Osteoblast (primary cell): Measurements from ENCODE around the gene DFFA. TPM values are rescaled to one million over a fixed set of nuclear protein-coding genes. Genes with fewer than 3 reads are reported as not detected.
A peak's percentile ranks its signal among the peaks of the same experiment; 100 is the strongest.

Experiments used
- DNase-seq: peaks from one replicate; pipeline ENCODE4 v3.0.0; 2011; ENCODE audit warnings: low spot score, mixed read lengths; ENCODE audit not compliant: insufficient read length; ENCODE audit errors: missing footprints
- H2AFZ ChIP-seq: 2 replicates; pipeline ENCODE4 v1.6.0; 2011; ENCODE audit warnings: mild to moderate bottlenecking, low read length
- H3K27ac ChIP-seq: 2 replicates; pipeline ENCODE4 v1.5.1; 2011; ENCODE audit warnings: mild to moderate bottlenecking, low read depth, low read length, moderate library complexity
- H3K27me3 ChIP-seq: 2 replicates; pipeline ENCODE4 v1.6.0; 2012; ENCODE audit warnings: mild to moderate bottlenecking, control low read depth, inconsistent platforms, low read length, moderate library complexity; ENCODE audit not compliant: insufficient read depth
- H3K36me3 ChIP-seq: 2 replicates; pipeline ENCODE4 v1.5.1; 2011; ENCODE audit warnings: mild to moderate bottlenecking, low read length, control low read depth, moderate library complexity; ENCODE audit not compliant: insufficient read depth
- H3K4me1 ChIP-seq: 2 replicates; pipeline ENCODE4 v1.5.1; 2011; ENCODE audit warnings: mild to moderate bottlenecking, low read length, control low read depth, moderate library complexity; ENCODE audit not compliant: insufficient read depth
- H3K4me2 ChIP-seq: 2 replicates; pipeline ENCODE4 v1.6.0; 2011; ENCODE audit warnings: mild to moderate bottlenecking, low read length; ENCODE audit not compliant: insufficient read depth
- H3K4me3 ChIP-seq: fragments of 200-600 bp; sonication (generic); 3 replicates; pipeline ENCODE4 v1.5.1; 2012; ENCODE audit warnings: mild to moderate bottlenecking, low read length, inconsistent platforms; ENCODE audit not compliant: insufficient read depth
- H3K79me2 ChIP-seq: 2 replicates; pipeline ENCODE4 v1.6.0; 2012; ENCODE audit warnings: mild to moderate bottlenecking, low read length, control low read depth, inconsistent platforms; ENCODE audit not compliant: insufficient read depth
- H3K9me3 ChIP-seq: 2 replicates; pipeline ENCODE4 v1.5.1; 2011; ENCODE audit warnings: low read depth, low read length, control low read depth
- H4K20me1 ChIP-seq: 2 replicates; pipeline ENCODE4 v1.6.0; 2012; ENCODE audit warnings: mild to moderate bottlenecking, low read length, control low read depth; ENCODE audit not compliant: insufficient read depth
- CTCF ChIP-seq: IDR thresholded peaks from 2 replicates; pipeline ENCODE4 v1.5.1; 2011; ENCODE audit warnings: mild to moderate bottlenecking, low read depth, low read length, moderate library complexity; ENCODE audit errors: extremely low read depth
- total RNA-seq: library from RNA; depleted of rRNA; stranded (reverse); fragments of >200 nt; gene quantifications from 2 replicates; pipeline ENCODE4 v1.2.3, GENCODE V29; 2012

DFFA gene
- total RNA-seq, 1 donor, result 27.9 TPM

- no peaks in the 10 kb centered on the region for H3K9me3 ChIP-seq
- no peak overlapping the region for H2AFZ ChIP-seq
- DNase-seq, result no peak
- no peaks in the 10 kb centered on the region for H4K20me1 ChIP-seq
- no peaks in the 10 kb centered on the region for H3K79me2 ChIP-seq
- no peak for TF ChIP-seq CTCF
- H3K36me3 ChIP-seq, result no peaks in the 10 kb centered on the region
- H3K4me3 ChIP-seq, result peak overlapping the region; percentile 67
- H3K4me1 ChIP-seq, result peaks cover 11% of the 10 kb centered on the region
- no peaks in the 10 kb centered on the region for H3K27me3 ChIP-seq
- H3K4me2 ChIP-seq, result peak overlapping the region; percentile 87
- H3K27ac ChIP-seq, result peak overlapping the region; percentile 37
These were observed 21.5 kb downstream of the DFFA start for GRCh38 chr1:10450836-10451235.

- no peaks in the 10 kb centered on the region for H3K9me3 ChIP-seq
- peak; percentile 76 for DNase-seq
- H3K36me3 ChIP-seq, result no peaks in the 10 kb centered on the region
- no peak for TF ChIP-seq CTCF
- H3K27ac ChIP-seq, result no peak overlapping the region
- no peak overlapping the region for H2AFZ ChIP-seq
- H3K27me3 ChIP-seq, result no peaks in the 10 kb centered on the region
- H3K79me2 ChIP-seq, result no peaks in the 10 kb centered on the region
- H3K4me3 ChIP-seq, result no peak overlapping the region
- no peaks in the 10 kb centered on the region for H4K20me1 ChIP-seq
- H3K4me1 ChIP-seq, result peaks cover 11% of the 10 kb centered on the region
- H3K4me2 ChIP-seq, result no peak overlapping the region
These were observed 22.0 kb downstream of the DFFA start for GRCh38 chr1:10450156-10450814.

GRCh38 chr1:10449751-10450150, 22.6 kb downstream of the DFFA start, which contains the start of gene CORT:
CORT (plus strand) TSS chr1:10450031; CDS start chr1:10450224, 193 bp downstream.
- no peaks in the 10 kb centered on the region for H3K36me3 ChIP-seq
- H3K4me2 ChIP-seq, result peak within 1 kb of the TSS; percentile 87
- TF ChIP-seq CTCF, result no peak
- H3K9me3 ChIP-seq, result no peaks in the 10 kb centered on the region
- no peak within 1 kb of the TSS for H2AFZ ChIP-seq
- H3K79me2 ChIP-seq, result no peaks in the 10 kb centered on the region
- H3K4me1 ChIP-seq, result peaks cover 11% of the 10 kb centered on the region
- no peak within 1 kb of the TSS for H3K27ac ChIP-seq
- peak within 1 kb of the TSS; percentile 67 for H3K4me3 ChIP-seq
- no peaks in the 10 kb centered on the region for H3K27me3 ChIP-seq
- H4K20me1 ChIP-seq, result no peaks in the 10 kb centered on the region
- no peak for DNase-seq

GRCh38 chr1:10446790-10447422, 25.4 kb downstream of the DFFA start:
- Histone ChIP-seq H3K4me1 (peaks cover 11% of the 10 kb centered on the region), H3K36me3 (peaks cover 5% of the 10 kb centered on the region), H3K4me3 (no peak overlapping the region), H3K27ac (no peak overlapping the region), H2AFZ (no peak overlapping the region), H4K20me1 (no peaks in the 10 kb centered on the region), H3K4me2 (no peak overlapping the region), H3K9me3 (no peaks in the 10 kb centered on the region), H3K27me3 (no peaks in the 10 kb centered on the region), H3K79me2 (no peaks in the 10 kb centered on the region)
- no peak for DNase-seq
- TF ChIP-seq CTCF, result no peak
